Activated CD8-positive, alpha-beta T cell treated with anti-CD3 and anti-CD28 coated beads for 36 hours (primary cell): ENCODE measurements around the gene HNF1B. TPM values are rescaled to one million over a fixed set of nuclear protein-coding genes. Genes with fewer than 3 reads are reported as not detected.

Experiments
- ATAC-seq: fragments of 200-7000 bp; cut with Tn5 transposase; one replicate; pipeline ENCODE4 v1.10.0; 2021; ENCODE audit warnings: mild to moderate bottlenecking, moderate library complexity
- CTCF ChIA-PET: fragments of 350-600 bp; sonication (Branson Sonifier 250); formaldehyde crosslinking; loops from one replicate; lab custom pipeline; 2021; ENCODE audit warnings: antibody characterized with exemption; lab: Charles Lee
- POLR2A ChIA-PET: fragments of 350-600 bp; sonication (Branson Sonifier 250); formaldehyde crosslinking; loops from one replicate; lab custom pipeline; 2021; ENCODE audit warnings: antibody characterized with exemption; lab: Charles Lee
- DNase-seq: peaks from one replicate; pipeline ENCODE4 v3.0.0-alpha.2; 2020
- H3K27ac Mint-ChIP-seq: one replicate; pipeline ENCODE4 v1.8.0; 2021; ENCODE audit warnings: mild to moderate bottlenecking, mixed read lengths
- H3K27me3 Mint-ChIP-seq: one replicate; pipeline ENCODE4 v1.8.0; 2021; ENCODE audit warnings: mixed read lengths
- H3K36me3 Mint-ChIP-seq: one replicate; pipeline ENCODE4 v1.8.0; 2021; ENCODE audit warnings: low read depth, mixed read lengths
- H3K4me1 Mint-ChIP-seq: one replicate; pipeline ENCODE4 v1.8.0; 2021; ENCODE audit warnings: low read depth, mixed read lengths
- H3K4me3 Mint-ChIP-seq: one replicate; pipeline ENCODE4 v1.8.0; 2021; ENCODE audit warnings: mild to moderate bottlenecking, moderate library complexity, mixed read lengths
- H3K9me3 Mint-ChIP-seq: one replicate; pipeline ENCODE4 v1.8.0; 2021; ENCODE audit warnings: mixed read lengths
- CTCF ChIP-seq: fragments of 200-600 bp; IDR thresholded peaks from one replicate; pipeline ENCODE4 v1.8.0; 2022; ENCODE audit warnings: antibody characterized with exemption, mild to moderate bottlenecking
- intact Hi-C: fragments of 100-400 bp; cut with micrococcal nuclease; formaldehyde crosslinking; loops from one replicate; pipeline ENCODE4 v1.10.0; 2022
- total RNA-seq, 2 experiments: library from RNA; stranded (reverse); gene quantifications; one replicate each; pipeline ENCODE4 v1.2.3, GENCODE V29; 2021

The HNF1B gene
- total RNA-seq, 2 experiments from 2014 or later: 0.59 to 0.60 TPM

GRCh38 chr17:37678036-37678435 lies 66.8 kb downstream of the HNF1B start:
- Mint-ChIP-seq H3K27ac (no peak overlapping the region), H3K4me1 (no peaks in the 10 kb centered on the region)
- intact Hi-C loops: no loop called here

GRCh38 chr17:37677021-37677420 lies 67.8 kb downstream of the HNF1B start:
- H3K27me3 Mint-ChIP-seq: peaks cover 14% of the 10 kb centered on the region
- CTCF ChIA-PET: no interaction called here

More at GRCh38 chr17:37678036-37678435, 66.8 kb downstream of the HNF1B start:
- no peak for DNase-seq
- peaks cover 2% of the 10 kb centered on the region for H3K36me3 Mint-ChIP-seq
- no peak for ATAC-seq
- TF ChIP-seq CTCF: no peak
- ChIA-PET CTCF (no interaction called here), POLR2A (no interaction called here)
- no peak overlapping the region for H3K4me3 Mint-ChIP-seq
- peaks cover 5% of the 10 kb centered on the region for H3K9me3 Mint-ChIP-seq
- H3K27me3 Mint-ChIP-seq: peaks cover 14% of the 10 kb centered on the region

GRCh38 chr17:37676115-37676925 lies 68.5 kb downstream of the HNF1B start:
- intact Hi-C loops: no loop called here
- no peak for ATAC-seq
- no peak for DNase-seq
- H3K9me3 Mint-ChIP-seq: peaks cover 5% of the 10 kb centered on the region
- H3K27me3 Mint-ChIP-seq: peaks cover 14% of the 10 kb centered on the region
- ChIA-PET CTCF (no interaction called here), POLR2A (no interaction called here)
- no peak for TF ChIP-seq CTCF
- H3K27ac Mint-ChIP-seq: no peak overlapping the region
- H3K4me3 Mint-ChIP-seq: no peak overlapping the region
- H3K36me3 Mint-ChIP-seq: peaks cover 2% of the 10 kb centered on the region
- H3K4me1 Mint-ChIP-seq: no peaks in the 10 kb centered on the region

More at GRCh38 chr17:37677021-37677420, 67.8 kb downstream of the HNF1B start:
- POLR2A ChIA-PET: no interaction called here
- ATAC-seq (no peak), DNase-seq (no peak)
- H3K36me3 Mint-ChIP-seq: peaks cover 2% of the 10 kb centered on the region
- intact Hi-C loops: no loop called here
- no peaks in the 10 kb centered on the region for H3K4me1 Mint-ChIP-seq
- H3K4me3 Mint-ChIP-seq: no peak overlapping the region
- H3K27ac Mint-ChIP-seq: no peak overlapping the region
- peaks cover 5% of the 10 kb centered on the region for H3K9me3 Mint-ChIP-seq
- no peak for TF ChIP-seq CTCF

GRCh38 chr17:37674511-37674910 lies 70.3 kb downstream of the HNF1B start:
- no peak for TF ChIP-seq CTCF
- ATAC-seq (no peak), DNase-seq (no peak)
- Mint-ChIP-seq H3K27me3 (peaks cover 14% of the 10 kb centered on the region), H3K4me1 (no peaks in the 10 kb centered on the region), H3K4me3 (no peak overlapping the region), H3K9me3 (peaks cover 5% of the 10 kb centered on the region), H3K27ac (no peak overlapping the region), H3K36me3 (peaks cover 2% of the 10 kb centered on the region)
- intact Hi-C loops: no loop called here
- ChIA-PET POLR2A (no interaction called here), CTCF (no interaction called here)

- ATAC-seq (no peak), DNase-seq (no peak)
- no peak overlapping the region for H3K4me3 Mint-ChIP-seq
- peaks cover 1% of the 10 kb centered on the region for H3K9me3 Mint-ChIP-seq
- CTCF ChIA-PET: no interaction called here
- POLR2A ChIA-PET: no interaction called here
- peaks cover under 1% of the 10 kb centered on the region for H3K36me3 Mint-ChIP-seq
- TF ChIP-seq CTCF: no peak
- intact Hi-C loops: no loop called here
- no peaks in the 10 kb centered on the region for H3K4me1 Mint-ChIP-seq
- no peak overlapping the region for H3K27ac Mint-ChIP-seq
- H3K27me3 Mint-ChIP-seq: peaks cover 12% of the 10 kb centered on the region
Observed at GRCh38 chr17:37673386-37673785, 71.5 kb downstream of the HNF1B start.
